ENCODE results near the gene CCDC24.

The CCDC24 gene

GRCh38 chr1:43999455-43999854, 8.1 kb downstream of the CCDC24 start:
- no peak for FAIRE-seq

GRCh38 chr1:44000122-44000665, 8.8 kb downstream of the CCDC24 start:
- FAIRE-seq, result no peak

- no peak for FAIRE-seq
Observed at GRCh38 chr1:44002165-44002564, 10.8 kb downstream of the CCDC24 start.

DNA sequence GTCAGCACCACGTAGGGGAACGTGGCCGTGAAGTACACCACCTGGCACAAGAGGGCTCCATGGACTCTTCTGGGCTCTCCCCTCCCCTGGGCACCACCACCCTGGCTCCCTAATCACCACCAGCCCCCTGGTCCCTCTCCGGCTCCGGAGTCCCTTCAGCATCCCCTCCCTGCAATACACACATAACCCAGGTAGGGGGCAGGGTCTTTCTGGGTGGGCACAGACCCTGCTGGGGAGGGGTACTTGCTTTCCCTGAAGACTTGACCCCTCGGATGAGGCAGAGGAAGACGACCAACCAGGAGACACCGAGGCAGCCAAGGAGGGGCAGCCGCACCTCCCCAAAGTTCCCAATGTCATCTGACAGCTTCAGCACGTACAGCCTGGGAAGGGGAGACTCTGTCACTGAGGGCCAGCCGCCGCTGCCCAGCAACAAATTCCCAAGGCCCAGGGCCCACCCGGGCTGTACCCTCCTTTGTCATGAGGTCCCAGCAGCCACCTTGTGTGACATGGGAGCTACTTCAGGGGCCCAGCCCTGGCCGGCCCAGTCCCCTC, 11.3 kb downstream of the CCDC24 start:
- no peak for FAIRE-seq

DNA sequence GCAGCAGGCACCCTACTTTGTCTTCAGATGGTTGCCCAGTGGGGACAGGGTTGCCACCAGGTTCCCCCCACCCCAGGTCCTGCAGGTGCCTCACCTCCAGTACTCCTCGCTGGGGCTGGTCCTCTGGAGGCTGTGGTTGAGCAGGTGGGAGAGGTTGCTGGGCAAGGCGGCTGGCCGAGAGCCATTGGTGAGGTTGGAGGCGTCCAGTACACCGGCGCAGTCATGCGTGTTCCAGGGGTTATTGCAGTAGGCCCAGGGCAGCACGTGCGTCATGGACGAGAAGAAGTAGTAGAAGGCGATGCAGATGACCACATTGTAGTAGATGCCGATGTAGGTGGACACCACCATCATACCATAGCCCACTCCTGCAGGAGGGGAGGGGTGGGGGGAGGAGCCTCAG, 16.9 kb downstream of the CCDC24 start:
- FAIRE-seq, result no peak

- FAIRE-seq, result no peak
Observed at GRCh38 chr1:44010935-44011471, 19.6 kb downstream of the CCDC24 start.

DNA sequence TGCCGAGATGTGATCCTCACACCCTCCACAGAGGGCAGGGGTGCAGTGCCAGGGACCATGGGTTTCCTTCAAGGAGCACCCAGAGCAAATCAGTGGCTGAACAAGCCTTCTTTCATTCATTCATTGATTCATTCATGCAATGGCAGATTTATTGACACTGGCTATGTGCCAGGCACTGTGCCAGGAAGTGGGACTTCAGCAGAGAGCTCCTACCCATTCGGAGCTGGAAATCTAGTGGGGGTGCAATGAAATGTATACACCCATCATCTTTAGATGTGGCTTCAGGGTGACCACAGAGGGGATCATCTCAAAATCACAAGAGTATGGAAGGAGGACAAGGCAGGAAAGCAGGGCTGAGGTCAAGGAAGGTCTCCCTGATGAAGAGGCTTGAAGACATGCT, 21.0 kb downstream of the CCDC24 start:
- no peak for FAIRE-seq

DNA sequence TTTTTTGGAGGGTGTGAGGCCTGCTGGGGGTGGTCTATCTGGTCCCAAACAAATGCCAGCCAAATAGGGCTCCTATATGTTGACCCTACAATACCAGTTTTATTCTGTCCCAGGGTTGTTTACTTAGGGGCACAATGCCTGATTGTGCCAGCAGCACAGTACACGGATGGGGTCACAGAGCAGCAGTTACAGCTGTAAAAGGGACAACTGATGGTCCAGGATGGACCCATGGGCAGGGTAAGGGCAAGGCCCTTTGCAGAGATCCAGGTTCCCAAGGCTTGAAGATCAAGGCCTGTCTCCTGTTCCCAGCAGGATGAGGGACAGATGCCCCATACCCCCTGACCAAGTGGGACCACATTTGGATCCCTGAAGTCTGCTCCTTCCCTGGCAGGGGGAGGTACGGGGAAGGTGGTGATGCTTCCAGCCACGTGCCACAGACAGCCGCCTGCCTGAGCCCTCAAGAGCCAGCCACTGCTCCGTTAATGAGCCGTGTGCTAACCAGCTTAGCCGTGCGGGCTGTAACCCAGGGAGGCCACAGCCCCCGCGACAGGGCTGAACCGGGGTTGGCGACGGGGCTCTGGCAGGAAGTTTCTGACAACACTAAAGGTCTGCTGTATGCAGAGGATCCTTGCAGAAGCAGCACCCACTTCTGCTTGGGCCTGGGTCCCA, 21.7 kb downstream of the CCDC24 start:
- no peak for FAIRE-seq

DNA sequence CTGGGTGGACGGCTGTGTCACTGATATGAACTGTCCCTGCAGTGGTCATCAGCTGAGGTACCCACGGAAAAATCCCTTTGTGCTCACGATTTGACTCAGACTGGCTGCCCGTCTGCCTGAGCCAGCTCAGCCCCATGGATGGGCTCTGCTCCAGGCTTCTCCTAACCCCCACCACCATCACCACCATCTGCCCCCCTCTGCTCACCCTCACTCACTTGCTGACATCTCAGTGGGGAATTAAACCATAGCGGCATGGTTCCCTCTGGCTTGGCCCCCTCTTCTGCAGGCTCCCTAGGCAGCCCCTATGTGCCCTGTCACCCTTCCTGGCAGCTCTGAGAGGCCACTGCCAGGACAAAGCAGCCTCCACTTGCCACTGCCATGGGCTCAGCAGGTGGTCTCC, 22.6 kb downstream of the CCDC24 start:
- FAIRE-seq, result no peak

DNA sequence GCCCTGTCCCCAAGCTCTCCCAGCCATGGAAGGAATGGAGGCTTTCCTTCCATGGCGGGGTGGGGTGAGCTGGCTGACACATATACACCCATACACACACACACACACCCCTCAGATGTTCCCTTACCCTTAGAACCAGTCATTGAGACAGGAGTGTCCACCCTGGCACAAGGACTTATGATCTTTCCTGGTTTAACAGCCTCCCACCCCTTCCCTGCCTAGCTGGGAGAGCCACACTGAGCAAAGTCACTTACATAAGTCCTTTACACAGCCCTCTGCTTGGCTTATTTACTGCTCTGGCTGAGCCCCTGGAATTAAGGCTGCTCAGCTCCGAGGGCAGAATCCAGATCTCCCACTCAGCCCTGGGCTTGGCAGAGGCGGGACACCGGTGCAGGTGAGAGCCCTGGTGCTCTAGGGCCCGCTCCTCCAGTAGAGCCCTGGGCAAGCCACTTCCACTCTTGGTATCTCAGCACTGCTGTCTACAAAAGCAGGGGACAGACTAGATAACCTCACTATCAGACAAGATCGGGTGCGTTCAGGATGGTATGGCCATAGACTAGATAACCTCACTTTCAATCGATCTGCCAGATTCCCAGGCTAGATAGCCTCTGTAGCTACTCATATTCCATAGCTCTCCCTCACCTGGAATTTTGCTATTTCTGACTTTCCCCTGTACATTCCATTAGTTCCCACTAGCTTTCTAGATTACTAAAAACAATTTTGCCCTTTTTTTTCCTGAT, 23.1 kb downstream of the CCDC24 start:
- no peak for FAIRE-seq

- no peak for FAIRE-seq
Observed at GRCh38 chr1:44015206-44015605, 23.8 kb downstream of the CCDC24 start.

DNA sequence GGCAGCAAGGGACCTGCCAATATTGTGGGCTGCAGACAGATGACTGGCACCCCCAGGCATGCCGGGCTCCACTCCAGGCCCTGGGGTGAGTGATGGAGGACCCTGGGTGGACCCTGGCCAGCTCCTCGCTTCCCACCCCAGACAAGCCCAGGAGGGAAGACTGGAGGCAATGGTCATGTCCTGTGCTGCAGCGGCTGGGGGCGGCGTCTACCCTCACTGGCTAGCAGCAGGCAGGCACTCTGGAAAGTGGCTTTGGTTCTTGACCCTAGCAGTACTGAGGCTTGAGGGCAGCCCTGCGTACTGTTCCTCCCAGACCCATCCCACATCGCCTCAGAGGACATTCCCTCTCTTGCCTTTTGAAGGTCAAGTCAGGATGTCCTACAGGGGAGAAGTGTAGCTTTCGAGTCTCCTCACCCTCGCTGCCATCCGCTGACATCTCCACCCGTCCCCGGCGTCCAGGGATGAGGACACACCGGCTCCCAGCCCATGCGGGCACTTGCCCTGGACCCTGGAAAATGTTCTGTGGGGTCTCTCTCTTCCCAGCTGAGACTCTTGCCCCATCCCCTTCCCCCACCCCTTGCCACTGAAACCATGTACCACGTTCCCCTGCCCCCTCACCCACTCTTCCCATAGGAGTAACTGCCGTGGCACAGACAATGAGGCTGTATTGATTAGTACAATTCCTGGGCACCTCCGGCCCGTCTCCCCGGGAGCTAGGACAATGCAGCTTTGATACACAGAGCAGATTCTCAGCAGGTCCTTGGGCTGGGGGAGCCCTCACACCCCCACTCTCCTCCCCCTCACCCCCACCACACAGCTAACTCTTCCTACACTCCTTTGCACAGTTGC, 24.9 kb downstream of the CCDC24 start:
- FAIRE-seq, result no peak

DNA sequence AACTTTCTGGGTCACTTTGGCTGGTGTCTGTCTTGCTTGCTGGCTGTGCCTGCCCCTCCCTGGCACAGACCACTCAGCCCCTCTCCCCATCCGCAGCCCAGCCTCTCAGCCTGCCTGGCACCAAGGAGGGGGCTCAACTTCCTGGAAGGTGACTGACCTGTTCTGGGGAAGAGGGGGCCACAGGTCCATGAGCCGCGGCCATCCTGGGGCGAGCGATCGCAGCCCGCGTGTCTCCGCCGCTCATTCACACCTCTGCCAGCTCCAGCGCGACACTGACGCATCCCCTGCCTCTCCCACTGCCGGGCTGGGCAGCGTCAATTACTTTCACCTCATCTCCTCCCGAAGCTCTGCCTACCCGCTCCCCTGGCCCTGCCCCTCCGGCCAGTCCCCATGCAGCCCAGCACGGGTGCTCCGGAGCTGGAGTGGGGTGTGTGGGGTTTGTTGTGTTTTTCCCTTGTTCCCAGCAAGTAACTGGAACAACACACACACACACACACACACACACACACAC, 25.5 kb downstream of the CCDC24 start:
- FAIRE-seq, result no peak

DNA sequence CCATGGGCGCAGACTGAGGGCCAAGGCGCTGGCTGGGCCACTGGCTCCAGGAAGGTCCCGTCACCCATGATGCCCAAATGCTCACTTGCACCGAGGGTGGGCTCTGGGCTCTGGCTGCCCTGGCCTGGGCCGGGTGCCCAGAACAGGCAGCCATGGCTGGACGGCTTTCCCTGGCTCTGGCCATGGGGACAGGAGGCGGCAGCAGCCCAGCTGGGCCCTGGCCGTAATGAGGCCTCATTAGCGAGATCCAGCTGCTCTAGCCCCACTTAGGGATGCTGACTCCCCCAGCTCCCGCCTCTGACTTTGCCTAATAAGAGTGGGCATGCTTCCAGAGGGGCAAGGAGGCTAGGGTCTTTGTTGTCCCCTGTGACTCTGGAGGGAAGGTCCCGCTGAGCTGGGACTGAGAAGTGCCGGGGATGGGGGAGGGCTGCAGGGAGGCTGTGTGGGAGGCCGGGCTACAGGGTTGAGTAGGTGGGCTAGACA, 28.1 kb downstream of the CCDC24 start:
- FAIRE-seq, result no peak

GRCh38 chr1:44020464-44020863, 29.1 kb downstream of the CCDC24 start:
- no peak for FAIRE-seq

DNA sequence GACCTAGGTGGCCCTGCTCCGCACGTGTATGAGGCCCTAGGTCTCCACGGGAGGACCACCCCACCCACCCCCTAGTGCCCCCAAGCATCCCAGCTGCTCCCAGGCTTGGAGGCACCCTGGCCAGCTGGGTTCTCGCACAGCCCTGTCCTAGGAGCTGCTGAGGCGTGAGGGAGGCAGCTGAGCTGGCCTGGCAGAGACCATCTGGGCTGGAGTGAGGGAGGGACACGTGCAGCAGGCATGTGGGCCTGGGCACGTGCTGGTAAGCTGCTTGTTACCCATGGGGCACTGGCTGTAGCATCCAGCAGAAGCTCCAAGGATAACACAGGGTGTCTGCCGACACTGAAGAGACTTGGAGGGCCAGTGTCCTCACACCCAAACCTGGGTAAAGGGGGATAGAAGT, 29.8 kb downstream of the CCDC24 start:
- no peak for FAIRE-seq

- FAIRE-seq, result no peak
Observed at GRCh38 chr1:44021581-44022321, 30.4 kb downstream of the CCDC24 start.

GRCh38 chr1:44024031-44024902, 32.9 kb downstream of the CCDC24 start:
- FAIRE-seq, result no peak

- no peak for FAIRE-seq
Observed at GRCh38 chr1:44024903-44025525, 33.6 kb downstream of the CCDC24 start.

GRCh38 chr1:44025816-44026215, 34.4 kb downstream of the CCDC24 start:
- no peak for FAIRE-seq
